Calu3 (cell line): Measurements from ENCODE around the gene ITGB7. TPM values are rescaled to one million over a fixed set of nuclear protein-coding genes. Genes with fewer than 3 reads are reported as not detected.
"Not testable (repeated sequence)": the region's sequence is repeated elsewhere in the genome, so short reads cannot be mapped to it uniquely, and the experiment has no call there.

Source experiments
- BruUV-seq: library from RNA; stranded (reverse); fragments of 400-500 nt; replicated peaks from 2 replicates; lab custom pipeline; 2021; lab: Mats Ljungman, UMichigan
- CTCF ChIA-PET: fragments of 300-600 bp; sonication (Branson Sonifier 250); formaldehyde crosslinking; loops from one replicate; lab custom pipeline; 2022; ENCODE audit warnings: antibody characterized with exemption; lab: Charles Lee
- DNase-seq: peaks from one replicate; pipeline ENCODE4 v3.0.0; 2022
- H3K27ac Mint-ChIP-seq: one replicate; pipeline ENCODE4 v1.8.0; 2022; ENCODE audit warnings: mixed read lengths; ENCODE audit not compliant: unreplicated experiment
- H3K27me3 Mint-ChIP-seq: one replicate; pipeline ENCODE4 v1.8.0; 2022; ENCODE audit warnings: mixed read lengths; ENCODE audit not compliant: unreplicated experiment
- H3K36me3 Mint-ChIP-seq: one replicate; pipeline ENCODE4 v1.8.0; 2022; ENCODE audit warnings: mild to moderate bottlenecking, moderate library complexity, mixed read lengths; ENCODE audit not compliant: insufficient read depth, unreplicated experiment
- H3K4me1 Mint-ChIP-seq: one replicate; pipeline ENCODE4 v1.8.0; 2022; ENCODE audit warnings: mild to moderate bottlenecking, low read depth, mixed read lengths; ENCODE audit not compliant: unreplicated experiment
- H3K4me3 Mint-ChIP-seq: one replicate; pipeline ENCODE4 v1.8.0; 2022; ENCODE audit warnings: mild to moderate bottlenecking, low read depth, moderate library complexity, mixed read lengths; ENCODE audit not compliant: unreplicated experiment
- H3K9me3 Mint-ChIP-seq: one replicate; pipeline ENCODE4 v1.8.0; 2022; ENCODE audit warnings: low read depth, mixed read lengths; ENCODE audit not compliant: unreplicated experiment
- CTCF ChIP-seq: fragments of 200-600 bp; IDR thresholded peaks from one replicate; pipeline ENCODE4 v1.8.0; 2022; ENCODE audit warnings: antibody characterized with exemption; ENCODE audit not compliant: unreplicated experiment
- intact Hi-C: fragments of 100-400 bp; cut with micrococcal nuclease; formaldehyde crosslinking; loops from one replicate; pipeline ENCODE4 v1.10.0; 2022; ENCODE audit not compliant: unreplicated experiment
- total RNA-seq: library from RNA; stranded (reverse); gene quantifications from 2 replicates; pipeline ENCODE4 v1.2.3, GENCODE V29; 2022

Gene ITGB7
- total RNA-seq, 1 experiment from 2014 or later = 4.3 TPM

- intact Hi-C loops = no loop called here
- no peaks in the 10 kb centered on the region for H3K27me3 Mint-ChIP-seq
- H3K4me3 Mint-ChIP-seq = no peak overlapping the region
- TF ChIP-seq CTCF = no peak
- H3K36me3 Mint-ChIP-seq = peaks cover 22% of the 10 kb centered on the region
- H3K9me3 Mint-ChIP-seq = no peaks in the 10 kb centered on the region
- DNase-seq = no peak
- BruUV-seq = no TSS peak
- CTCF ChIA-PET = no interaction called here
- H3K27ac Mint-ChIP-seq = no peak overlapping the region
- peaks cover 10% of the 10 kb centered on the region for H3K4me1 Mint-ChIP-seq
Observed at GRCh38 chr12:53208435-53208834, 1.4 kb upstream of the ITGB7 start.

- CTCF ChIA-PET = no interaction called here
- no peaks in the 10 kb centered on the region for H3K27me3 Mint-ChIP-seq
- H3K36me3 Mint-ChIP-seq = peaks cover 11% of the 10 kb centered on the region
- no peaks in the 10 kb centered on the region for H3K9me3 Mint-ChIP-seq
- no peak overlapping the region for H3K4me3 Mint-ChIP-seq
- no peak overlapping the region for H3K27ac Mint-ChIP-seq
- no peak for DNase-seq
- no TSS peak for BruUV-seq
- TF ChIP-seq CTCF = no peak
- peaks cover 10% of the 10 kb centered on the region for H3K4me1 Mint-ChIP-seq
- intact Hi-C loops = no loop called here
Observed at GRCh38 chr12:53205747-53206419, 1.2 kb downstream of the ITGB7 start.

GRCh38 chr12:53204351-53204750, 2.7 kb downstream of the ITGB7 start:
- H3K9me3 Mint-ChIP-seq = no peaks in the 10 kb centered on the region
- BruUV-seq = no TSS peak
- CTCF ChIA-PET = no interaction called here
- H3K27ac Mint-ChIP-seq = no peak overlapping the region
- DNase-seq = no peak
- peaks cover 13% of the 10 kb centered on the region for H3K27me3 Mint-ChIP-seq
- intact Hi-C loops = no loop called here
- TF ChIP-seq CTCF = no peak
- peaks cover 11% of the 10 kb centered on the region for H3K36me3 Mint-ChIP-seq
- no peak overlapping the region for H3K4me3 Mint-ChIP-seq
- H3K4me1 Mint-ChIP-seq = peaks cover 10% of the 10 kb centered on the region

GRCh38 chr12:53202316-53202715, 4.7 kb downstream of the ITGB7 start:
- H3K9me3 Mint-ChIP-seq, CTCF ChIA-PET, H3K4me3 Mint-ChIP-seq, H3K4me1 Mint-ChIP-seq, BruUV-seq, intact Hi-C loops, H3K36me3 Mint-ChIP-seq, H3K27ac Mint-ChIP-seq, DNase-seq: not testable (repeated sequence)
- peaks cover 30% of the 10 kb centered on the region for H3K27me3 Mint-ChIP-seq

GRCh38 chr12:53201639-53202038, 5.4 kb downstream of the ITGB7 start:
- intact Hi-C loops = no loop called here
- Mint-ChIP-seq H3K4me3 (no peak overlapping the region), H3K9me3 (no peaks in the 10 kb centered on the region), H3K36me3 (peaks cover 2% of the 10 kb centered on the region), H3K27me3 (peaks cover 30% of the 10 kb centered on the region), H3K27ac (no peak overlapping the region), H3K4me1 (peaks cover 4% of the 10 kb centered on the region)
- CTCF ChIA-PET = no interaction called here
- no peak for TF ChIP-seq CTCF
- DNase-seq = no peak
- BruUV-seq = no TSS peak
